RWPE1 (cell line): ENCODE data around the gene USP31.

ENCODE experiments used
- CTCF ChIA-PET: fragments of 350-600 bp; sonication (Branson Sonifier 250); formaldehyde crosslinking; extraction: SDS; loops from one replicate; lab custom pipeline; 2021; lab: Yijun Ruan, JAX
- POLR2A ChIA-PET: fragments of 400-600 bp; formaldehyde crosslinking; extraction: SDS; loops from one replicate; lab custom pipeline; 2020; ENCODE audit warnings: antibody characterized with exemption; ENCODE audit not compliant: low non-redundant PET; lab: Yijun Ruan, JAX
- DNase-seq: peaks from one replicate; pipeline ENCODE4 v3.0.0; 2012; ENCODE audit warnings: low spot score
- H3K27ac ChIP-seq: fragments of 450-650 bp; 2 replicates; pipeline ENCODE4 v1.5.1; 2017
- CTCF ChIP-seq: fragments of 450-650 bp; conservative IDR thresholded peaks from 2 replicates; pipeline ENCODE4 v1.5.1; 2017; ENCODE audit warnings: low read depth, mild to moderate bottlenecking

The USP31 gene

GRCh38 chr16:23060458-23061320 is 88.6 kb downstream of the USP31 start:
- no peak overlapping the region for H3K27ac ChIP-seq
- ChIA-PET POLR2A (no interaction called here), CTCF (interaction anchor here (0.5 to 0.7 kb wide), 9 partner anchors 9 to 1507 kb away, joined by 3 to 6 read pairs (median 3); no protein-coding TSS in a partner anchor)
- TF ChIP-seq CTCF: peak; percentile 80
- DNase-seq: peak; percentile 75

- POLR2A ChIA-PET: no interaction called here
- CTCF ChIA-PET: interaction anchor here (0.6 to 1.1 kb wide), 2 partner anchors 12 kb away, joined by 3 read pairs; no protein-coding TSS in a partner anchor
- H3K27ac ChIP-seq: no peak overlapping the region
- TF ChIP-seq CTCF: no peak
- DNase-seq: no peak
Measured at GRCh38 chr16:23059433-23059832, 89.8 kb downstream of the USP31 start.

- ChIA-PET CTCF (no interaction called here), POLR2A (no interaction called here)
- no peak for DNase-seq
- H3K27ac ChIP-seq: no peak overlapping the region
- no peak for TF ChIP-seq CTCF
Measured at GRCh38 chr16:23058576-23058975, 90.7 kb downstream of the USP31 start.

GRCh38 chr16:23057013-23057596 is 92.1 kb downstream of the USP31 start:
- POLR2A ChIA-PET: interaction anchor here (0.7 kb wide), 1 partner anchor 243 kb away, joined by 7 read pairs; no protein-coding TSS in a partner anchor
- CTCF ChIA-PET: interaction anchor here (0.6 kb wide), 1 partner anchor 105 kb away, joined by 3 read pairs; no protein-coding TSS in a partner anchor
- H3K27ac ChIP-seq: no peak overlapping the region
- no peak for TF ChIP-seq CTCF
- no peak for DNase-seq

- no peak for DNase-seq
- CTCF ChIA-PET: no interaction called here
- POLR2A ChIA-PET: no interaction called here
- TF ChIP-seq CTCF: no peak
- no peak overlapping the region for H3K27ac ChIP-seq
Measured at GRCh38 chr16:23055481-23055880, 93.8 kb downstream of the USP31 start.

- DNase-seq: no peak
- POLR2A ChIA-PET: no interaction called here
- CTCF ChIA-PET: interaction anchor here (0.6 to 1.9 kb wide), 2 partner anchors 8 to 238 kb away, joined by 3 to 6 read pairs; no protein-coding TSS in a partner anchor
- no peak overlapping the region for H3K27ac ChIP-seq
- no peak for TF ChIP-seq CTCF
Measured at GRCh38 chr16:23052908-23053580, 96.2 kb downstream of the USP31 start.
